MM.1S (cell line): ENCODE measurements around the gene MUTYH.
"Not testable (repeated sequence)": the region's sequence is repeated elsewhere in the genome, so short reads cannot be mapped to it uniquely, and the experiment has no call there.

Experiments
- DNase-seq: peaks from one replicate; pipeline ENCODE4 v3.0.0-alpha.2; 2015
- H2AFZ ChIP-seq: fragments of 300-600 bp; sonication (generic); 2 replicates; pipeline ENCODE4 v1.6.0; 2016; ENCODE audit warnings: antibody characterized with exemption, low read length
- H3F3A ChIP-seq: fragments of 300-600 bp; sonication (generic); 2 replicates; pipeline ENCODE4 v1.6.1; 2016; ENCODE audit warnings: mild to moderate bottlenecking, antibody characterized with exemption, low read length, moderate library complexity, mixed read lengths; ENCODE audit not compliant: insufficient read depth
- H3K27ac ChIP-seq: fragments of 300-600 bp; sonication (generic); 2 replicates; pipeline ENCODE4 v1.5.1; 2016; ENCODE audit warnings: mild to moderate bottlenecking, low read length
- H3K27me3 ChIP-seq: fragments of 300-600 bp; sonication (generic); replicated peaks from 2 replicates; pipeline ENCODE4 v1.6.0; 2016; ENCODE audit warnings: low read length; ENCODE audit not compliant: insufficient read depth
- H3K36me3 ChIP-seq: fragments of 300-600 bp; sonication (generic); replicated peaks from 2 replicates; pipeline ENCODE4 v1.6.1; 2016; ENCODE audit warnings: mild to moderate bottlenecking, low read length, mixed read lengths; ENCODE audit not compliant: insufficient read depth
- H3K4me1 ChIP-seq: fragments of 300-600 bp; sonication (generic); 2 replicates; pipeline ENCODE4 v1.6.1; 2016; ENCODE audit warnings: low read length, mixed read lengths
- H3K4me2 ChIP-seq: fragments of 300-600 bp; sonication (generic); 2 replicates; pipeline ENCODE4 v1.6.0; 2016; ENCODE audit warnings: low read depth, low read length
- H3K4me3 ChIP-seq: fragments of 300-600 bp; sonication (generic); 2 replicates; pipeline ENCODE4 v1.5.1; 2016; ENCODE audit warnings: low read length, mixed read lengths
- H3K79me2 ChIP-seq: fragments of 300-600 bp; sonication (generic); 2 replicates; pipeline ENCODE4 v1.6.1; 2016; ENCODE audit warnings: mixed run types, low read length, mixed read lengths
- H3K9ac ChIP-seq: fragments of 300-600 bp; sonication (generic); 2 replicates; pipeline ENCODE4 v1.6.1; 2016; ENCODE audit warnings: low read length, mixed read lengths
- H3K9me2 ChIP-seq: fragments of 300-600 bp; sonication (generic); replicated peaks from 2 replicates; pipeline ENCODE4 v1.6.1; 2016; ENCODE audit warnings: mild to moderate bottlenecking, low read length, mixed read lengths; ENCODE audit not compliant: insufficient read depth
- H3K9me3 ChIP-seq: fragments of 300-600 bp; sonication (generic); replicated peaks from 2 replicates; pipeline ENCODE4 v1.6.1; 2016; ENCODE audit warnings: mild to moderate bottlenecking, low read length, mixed read lengths; ENCODE audit not compliant: insufficient read depth
- H4K20me1 ChIP-seq: fragments of 300-600 bp; sonication (generic); 2 replicates; pipeline ENCODE4 v1.6.1; 2016; ENCODE audit warnings: mild to moderate bottlenecking, low read length, moderate library complexity, mixed read lengths; ENCODE audit not compliant: insufficient read depth
- CTCF ChIP-seq: fragments of 300-600 bp; sonication (generic); IDR thresholded peaks from 2 replicates; pipeline ENCODE4 v1.5.1; 2016; ENCODE audit warnings: antibody characterized with exemption, low read length, mixed read lengths
- EZH2 ChIP-seq: fragments of 300-600 bp; sonication (generic); optimal IDR thresholded peaks from 2 replicates; pipeline ENCODE3; 2017; ENCODE audit warnings: low read depth, mild to moderate bottlenecking, antibody characterized with exemption, low read length, mixed read lengths
- EZH2phosphoT487 ChIP-seq: fragments of 300-600 bp; sonication (generic); IDR thresholded peaks from 2 replicates; pipeline ENCODE4 v1.6.1; 2018; ENCODE audit warnings: antibody characterized with exemption, low read length

MUTYH gene

GRCh38 chr1:45291716-45292115, 48.5 kb downstream of the MUTYH start:
- Histone ChIP-seq H3K79me2 (no peaks in the 10 kb centered on the region), H3K4me1 (no peaks in the 10 kb centered on the region), H3K36me3 (no peaks in the 10 kb centered on the region), H3F3A (no peaks in the 10 kb centered on the region), H3K9ac (no peak overlapping the region), H2AFZ (no peak overlapping the region), H3K27me3 (no peaks in the 10 kb centered on the region), H3K9me3 (no peaks in the 10 kb centered on the region), H4K20me1 (no peaks in the 10 kb centered on the region), H3K4me3 (no peak overlapping the region), H3K4me2 (no peak overlapping the region), H3K27ac (no peak overlapping the region), H3K9me2 (no peaks in the 10 kb centered on the region)
- TF ChIP-seq CTCF (no peak), EZH2 (no peak), EZH2phosphoT487 (no peak)
- DNase-seq: no peak

DNA sequence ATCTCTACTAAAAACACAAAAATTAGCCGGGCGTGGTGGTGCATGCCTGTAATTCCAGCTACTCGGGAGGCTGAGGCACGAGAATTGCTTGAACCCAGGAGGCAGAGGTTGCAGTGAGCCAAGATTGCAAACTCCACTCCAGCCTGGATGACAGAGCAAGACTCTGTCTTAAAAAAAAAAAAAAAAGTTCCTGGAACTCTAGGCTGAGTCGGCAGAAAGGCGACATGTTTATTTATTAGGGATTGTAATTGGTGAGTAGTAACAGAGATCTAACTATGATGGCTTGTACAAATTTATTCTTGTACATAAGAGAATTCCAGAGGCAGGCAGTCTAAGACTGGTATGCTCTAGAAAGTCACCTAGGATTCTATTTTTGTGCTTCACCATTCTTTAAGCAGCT, 49.2 kb downstream of the MUTYH start:
- H2AFZ ChIP-seq, DNase-seq, H3K9ac ChIP-seq, H3K27ac ChIP-seq, H3F3A ChIP-seq, H3K79me2 ChIP-seq, H4K20me1 ChIP-seq, H3K27me3 ChIP-seq, H3K9me3 ChIP-seq, H3K4me2 ChIP-seq, H3K4me1 ChIP-seq, H3K4me3 ChIP-seq, H3K36me3 ChIP-seq, H3K9me2 ChIP-seq: not testable (repeated sequence)

GRCh38 chr1:45286521-45286920, 53.7 kb downstream of the MUTYH start:
- not testable (repeated sequence) for H3K4me1 ChIP-seq, H3K4me2 ChIP-seq, H4K20me1 ChIP-seq, H3K27ac ChIP-seq, H3K9ac ChIP-seq, DNase-seq, H3K9me2 ChIP-seq, H2AFZ ChIP-seq, H3K9me3 ChIP-seq, H3K4me3 ChIP-seq, H3K27me3 ChIP-seq, H3F3A ChIP-seq, H3K36me3 ChIP-seq, H3K79me2 ChIP-seq

- not testable (repeated sequence) for DNase-seq, H3K79me2 ChIP-seq, H3K36me3 ChIP-seq, H3K9ac ChIP-seq, H3K4me3 ChIP-seq, H3K9me3 ChIP-seq, H3K9me2 ChIP-seq, H4K20me1 ChIP-seq, H3K4me1 ChIP-seq, H3K27me3 ChIP-seq, H2AFZ ChIP-seq, H3F3A ChIP-seq, H3K27ac ChIP-seq, H3K4me2 ChIP-seq
Measured at GRCh38 chr1:45284858-45285257, 55.4 kb downstream of the MUTYH start.

DNA sequence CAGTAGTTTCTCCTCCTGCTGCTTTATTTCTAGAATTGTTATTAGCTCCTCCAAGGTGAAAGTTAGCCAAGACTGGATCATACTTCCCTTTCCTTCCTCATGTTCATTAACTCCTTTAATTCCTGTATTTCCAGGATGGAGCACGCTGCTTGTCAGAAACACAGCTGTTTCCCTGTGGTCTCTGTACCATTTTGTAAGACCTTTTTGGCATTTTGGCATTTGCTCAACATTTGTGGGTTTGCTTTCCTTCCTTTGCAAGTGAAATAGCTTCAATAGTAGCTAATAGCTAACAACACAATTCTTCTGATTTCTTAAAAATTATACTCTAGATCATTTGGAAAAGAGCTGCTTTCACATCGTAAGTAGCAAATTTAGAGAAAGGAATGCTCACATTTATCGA, 57.9 kb downstream of the MUTYH start:
- Histone ChIP-seq H3K9ac (no peak overlapping the region), H3K27me3 (no peaks in the 10 kb centered on the region), H2AFZ (no peak overlapping the region), H3K36me3 (no peaks in the 10 kb centered on the region), H3K27ac (no peak overlapping the region), H3K4me1 (no peaks in the 10 kb centered on the region), H4K20me1 (no peaks in the 10 kb centered on the region), H3K9me3 (no peaks in the 10 kb centered on the region), H3K79me2 (no peaks in the 10 kb centered on the region), H3K4me2 (no peak overlapping the region), H3F3A (no peaks in the 10 kb centered on the region), H3K9me2 (no peaks in the 10 kb centered on the region), H3K4me3 (no peak overlapping the region)
- TF ChIP-seq EZH2 (no peak), CTCF (no peak), EZH2phosphoT487 (no peak)
- DNase-seq: no peak
